Esophagus squamous epithelium (tissue), 5 donors: ENCODE data around the gene LTB4R. TPM values are rescaled to one million over a fixed set of nuclear protein-coding genes. Genes with fewer than 3 reads are reported as not detected.

Experiments
- DNase-seq: peaks from one replicate; lab custom pipeline; 2025; lab: John Stamatoyannopoulos, UW
- H3K27ac ChIP-seq, 4 donors: fragments of 200-600 bp; sonication (generic); one replicate each; pipeline ENCODE4 v1.5.1; 2016 to 2019; ENCODE audit warnings: mild to moderate bottlenecking in 1 of 4
- H3K27me3 ChIP-seq, 4 donors: fragments of 200-600 bp; sonication (generic); 1 replicate in 3 of 4; 2 replicates in 1 of 4; pipeline versions ENCODE4 v1.5.1 to v1.6.0; 2017 to 2021; ENCODE audit warnings: antibody characterized with exemption in 1 of 4
- H3K36me3 ChIP-seq, 3 donors: fragments of 200-600 bp; sonication (generic); one replicate each; pipeline ENCODE4 v1.5.1; 2016 to 2019
- H3K4me1 ChIP-seq, 3 donors: fragments of 200-600 bp; sonication (generic); one replicate each; pipeline ENCODE4 v1.5.1; 2017 to 2019
- H3K4me3 ChIP-seq, 4 donors: fragments of 200-600 bp; sonication (generic); 1 replicate in 3 of 4; 2 replicates in 1 of 4; pipeline ENCODE4 v1.5.1; 2016 to 2019; ENCODE audit warnings: mild to moderate bottlenecking in 2 of 4, moderate library complexity in 1 of 4
- H3K9me3 ChIP-seq, 3 donors: fragments of 200-600 bp; sonication (generic); one replicate each; pipeline ENCODE4 v1.5.1; 2016 to 2019
- POLR2A ChIP-seq, 4 donors: fragments of 450-650 bp; IDR thresholded peaks; one replicate each; pipeline ENCODE4 v1.6.1; 2017; ENCODE audit warnings: antibody characterized with exemption in 4 of 4, mild to moderate bottlenecking in 4 of 4, moderate library complexity in 3 of 4
- WGBS, 2 donors: methylation state at CpG; one replicate each; pipeline ENCODE4 v1.1.5; 2018; 5-methylcytosine and 5-hydroxymethylcytosine counted together
- intact Hi-C: fragments of 100-400 bp; cut with DNase I; formaldehyde crosslinking; loops from one replicate; pipeline ENCODE4 v1.15.0; 2022
- total RNA-seq, 4 donors: library from RNA; depleted of rRNA; stranded (reverse); fragments of >200 nt; gene quantifications; one replicate each; pipeline ENCODE4 v1.1.0, GENCODE V29; 2016
- TF ChIP-seq, protein P1 (sequence below), 6 experiments: fragments of 450-650 bp in 4 of 6; fragments of 200-600 bp in 2 of 6; sonication (generic) in 2 of 6; IDR thresholded peaks; one replicate each; pipeline ENCODE4 v1.5.1; 2016 to 2019; ENCODE audit warnings: antibody characterized with exemption in 6 of 6, mild to moderate bottlenecking in 4 of 6, moderate library complexity in 4 of 6
- donor health status: DM: yes; HTN: yes; CAD: no.

LTB4R gene
- total RNA-seq, 4 donors from 2014 or later = 47.9 to 99.9 (median 85.4) TPM

DNA sequence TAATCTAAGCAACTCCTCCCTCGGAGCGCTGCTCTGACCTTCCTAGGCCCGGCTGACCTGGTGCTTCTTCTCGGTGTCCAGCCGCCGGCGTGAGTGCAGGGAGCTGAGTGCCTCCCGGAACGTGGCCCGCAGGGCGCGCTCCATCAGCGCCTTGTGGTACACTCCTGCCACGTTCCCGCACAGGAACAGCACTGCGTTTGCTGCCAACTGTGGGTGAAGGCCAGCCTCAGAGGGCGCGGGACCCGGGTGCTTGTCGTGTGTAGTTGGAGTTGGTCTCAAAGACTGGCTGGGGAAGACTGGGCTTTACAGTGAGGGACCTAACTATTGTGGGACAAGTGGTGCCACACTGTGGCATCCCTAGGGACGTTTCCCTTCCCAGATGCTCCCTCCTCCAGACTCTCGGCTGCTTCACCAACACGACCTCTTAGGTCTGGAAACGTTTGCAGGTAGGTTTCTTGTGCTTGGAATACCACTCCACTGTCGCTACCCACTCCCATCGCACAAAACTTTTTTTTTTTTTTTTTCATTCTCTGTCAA is 20.5 kb downstream of the LTB4R start:
- DNase-seq = no peak
- Histone ChIP-seq H3K27me3 (peaks cover 0 to 39% (median 6%) of the 10 kb centered on the region in 4 donors), H3K4me3 (no peak overlapping the region), H3K36me3 (peaks cover 0 to 11% (median 0%) of the 10 kb centered on the region in 3 donors), H3K27ac (no peak overlapping the region), H3K9me3 (no peaks in the 10 kb centered on the region), H3K4me1 (peaks cover 22 to 85% (median 34%) of the 10 kb centered on the region in 3 donors)
- intact Hi-C loops = loop anchor here (5.0 kb wide), 1 partner anchor 101 kb away; no protein-coding TSS in a partner anchor
- WGBS, 2 donors = 25 to 44% methylated on average over 6 to 10 of the region's 26 CpGs
- TF ChIP-seq POLR2A (IDR thresholded peaks at IDR 0.05) = no peak
- TF ChIP-seq, protein P1, sequence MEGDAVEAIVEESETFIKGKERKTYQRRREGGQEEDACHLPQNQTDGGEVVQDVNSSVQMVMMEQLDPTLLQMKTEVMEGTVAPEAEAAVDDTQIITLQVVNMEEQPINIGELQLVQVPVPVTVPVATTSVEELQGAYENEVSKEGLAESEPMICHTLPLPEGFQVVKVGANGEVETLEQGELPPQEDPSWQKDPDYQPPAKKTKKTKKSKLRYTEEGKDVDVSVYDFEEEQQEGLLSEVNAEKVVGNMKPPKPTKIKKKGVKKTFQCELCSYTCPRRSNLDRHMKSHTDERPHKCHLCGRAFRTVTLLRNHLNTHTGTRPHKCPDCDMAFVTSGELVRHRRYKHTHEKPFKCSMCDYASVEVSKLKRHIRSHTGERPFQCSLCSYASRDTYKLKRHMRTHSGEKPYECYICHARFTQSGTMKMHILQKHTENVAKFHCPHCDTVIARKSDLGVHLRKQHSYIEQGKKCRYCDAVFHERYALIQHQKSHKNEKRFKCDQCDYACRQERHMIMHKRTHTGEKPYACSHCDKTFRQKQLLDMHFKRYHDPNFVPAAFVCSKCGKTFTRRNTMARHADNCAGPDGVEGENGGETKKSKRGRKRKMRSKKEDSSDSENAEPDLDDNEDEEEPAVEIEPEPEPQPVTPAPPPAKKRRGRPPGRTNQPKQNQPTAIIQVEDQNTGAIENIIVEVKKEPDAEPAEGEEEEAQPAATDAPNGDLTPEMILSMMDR (IDR thresholded peaks at IDR 0.05) = no peak

DNA sequence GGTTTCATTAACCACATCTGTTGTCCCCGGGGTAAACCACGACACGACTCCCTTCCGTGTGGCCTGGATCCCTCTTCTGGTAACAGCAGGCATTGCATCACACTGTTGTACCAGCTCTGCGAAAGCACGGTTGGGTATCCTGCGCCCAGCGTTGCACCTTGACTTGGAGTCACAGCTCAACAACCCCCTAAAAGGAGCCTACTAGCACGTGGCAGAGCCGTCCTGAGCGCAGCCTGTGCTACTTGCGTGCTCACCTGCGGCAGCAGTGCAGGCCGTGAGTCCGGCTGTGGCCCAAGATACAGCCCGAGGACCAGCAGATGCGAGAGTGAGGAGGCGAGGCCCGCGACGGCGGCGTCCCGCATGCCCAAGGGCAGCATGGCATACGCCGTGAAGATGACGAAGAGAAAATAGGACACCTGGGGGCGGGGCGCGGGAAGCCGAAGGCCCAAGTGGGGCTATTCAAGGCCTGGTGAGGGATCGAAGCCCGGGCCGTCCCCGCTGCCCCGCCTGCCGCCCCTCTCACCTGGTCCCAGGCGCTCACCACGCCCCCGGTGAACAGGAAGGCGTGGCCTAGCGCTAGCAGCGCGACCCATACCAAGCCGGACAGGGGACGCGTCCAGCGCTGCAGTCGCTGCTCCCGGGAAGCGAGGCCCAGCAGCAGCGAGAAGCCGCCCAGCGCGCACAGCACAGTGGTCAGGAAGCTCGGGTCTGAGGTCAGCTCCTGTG is 21.1 kb downstream of the LTB4R start:
- WGBS, 2 donors = 6 to 22% methylated on average over 18 to 39 of the region's 56 CpGs
- Histone ChIP-seq H3K36me3 (peaks cover 0 to 18% (median 0%) of the 10 kb centered on the region in 3 donors), H3K4me3 (peak overlapping the region; percentile 8 to 70 (median 34)), H3K27ac (peak overlapping the region in 2 of 4 donors; percentile 12 to 15), H3K9me3 (no peaks in the 10 kb centered on the region), H3K27me3 (peaks cover 0 to 39% (median 6%) of the 10 kb centered on the region in 4 donors), H3K4me1 (peaks cover 22 to 88% (median 34%) of the 10 kb centered on the region in 3 donors)
- intact Hi-C loops = loop anchor here (5.0 kb wide), 1 partner anchor 100 kb away; no protein-coding TSS in a partner anchor
- no peak for DNase-seq
- TF ChIP-seq, protein P1 (IDR thresholded peaks at IDR 0.05) = peak; percentile 61 to 85 (median 76)
- TF ChIP-seq POLR2A (IDR thresholded peaks at IDR 0.05) = no peak

DNA sequence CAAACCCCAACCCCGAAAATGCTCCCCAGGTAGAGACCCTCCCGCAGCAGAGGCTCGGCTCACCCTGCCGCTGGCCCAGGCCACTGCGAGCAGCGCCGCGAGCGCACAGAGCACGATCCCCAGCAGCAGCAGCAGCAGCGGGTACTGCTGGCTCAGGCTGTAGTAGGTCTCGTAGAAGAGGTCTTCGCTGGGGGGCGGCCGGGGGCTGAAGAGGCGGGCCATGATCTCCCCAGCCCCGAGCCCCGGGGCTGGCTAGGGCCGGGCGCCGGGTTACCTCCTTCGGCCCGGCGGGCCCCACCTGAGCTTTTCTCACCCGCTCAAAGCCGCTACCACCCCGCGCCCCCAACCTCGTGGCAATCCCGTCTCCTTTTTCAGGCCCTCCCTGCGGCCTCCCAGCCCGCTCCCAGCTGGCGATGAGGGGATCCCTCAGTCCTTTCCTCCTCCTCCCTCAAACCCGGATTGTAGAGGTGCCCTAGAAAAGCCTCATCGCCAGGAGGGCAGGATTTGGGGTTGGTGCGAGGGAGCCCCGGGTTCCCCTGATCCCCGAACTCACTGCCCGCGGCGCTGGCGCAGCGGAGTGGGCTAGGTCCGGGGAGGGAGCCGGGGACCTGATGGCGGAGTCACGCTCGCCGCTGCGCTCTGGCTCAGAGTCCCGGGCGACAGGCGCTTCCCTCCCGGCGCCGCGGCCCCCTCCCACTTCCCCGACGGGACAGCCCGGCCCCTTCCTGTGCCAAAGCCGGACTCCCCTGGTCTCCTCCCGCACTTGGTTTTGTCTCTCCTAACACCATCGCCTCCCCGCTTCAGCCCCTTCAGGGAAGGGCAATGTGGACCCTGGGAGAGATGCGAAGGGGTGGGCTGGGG is 23.4 kb downstream of the LTB4R start, which contains the start of gene ADCY4:
Gene ADCY4 (minus strand): TSS at position 641 of the 861 bp plus-strand sequence. CDS start 419 bp downstream, at position 222.
- TF ChIP-seq, protein P1 (IDR thresholded peaks at IDR 0.05) = no peak
- TF ChIP-seq POLR2A (IDR thresholded peaks at IDR 0.05) = peak in 1 of 4 donors; percentile 36
- H3K4me1 ChIP-seq = peaks cover 30 to 87% (median 47%) of the 10 kb centered on the region in 3 donors
- WGBS, 2 donors = 2 to 13% methylated on average over 19 to 23 of the region's 65 CpGs
- peaks cover 0 to 30% (median 0%) of the 10 kb centered on the region in 3 donors for H3K36me3 ChIP-seq
- H3K4me3 ChIP-seq = peak within 1 kb of the TSS; percentile 17 to 70 (median 50)
- no peak for DNase-seq
- H3K27ac ChIP-seq = peak within 1 kb of the TSS; percentile 36 to 88 (median 82)
- no peaks in the 10 kb centered on the region for H3K9me3 ChIP-seq
- peaks cover 0 to 39% (median 6%) of the 10 kb centered on the region in 4 donors for H3K27me3 ChIP-seq
- intact Hi-C loops = loop anchor here (5.0 kb wide), 1 partner anchor 98 kb away; no protein-coding TSS in a partner anchor

DNA sequence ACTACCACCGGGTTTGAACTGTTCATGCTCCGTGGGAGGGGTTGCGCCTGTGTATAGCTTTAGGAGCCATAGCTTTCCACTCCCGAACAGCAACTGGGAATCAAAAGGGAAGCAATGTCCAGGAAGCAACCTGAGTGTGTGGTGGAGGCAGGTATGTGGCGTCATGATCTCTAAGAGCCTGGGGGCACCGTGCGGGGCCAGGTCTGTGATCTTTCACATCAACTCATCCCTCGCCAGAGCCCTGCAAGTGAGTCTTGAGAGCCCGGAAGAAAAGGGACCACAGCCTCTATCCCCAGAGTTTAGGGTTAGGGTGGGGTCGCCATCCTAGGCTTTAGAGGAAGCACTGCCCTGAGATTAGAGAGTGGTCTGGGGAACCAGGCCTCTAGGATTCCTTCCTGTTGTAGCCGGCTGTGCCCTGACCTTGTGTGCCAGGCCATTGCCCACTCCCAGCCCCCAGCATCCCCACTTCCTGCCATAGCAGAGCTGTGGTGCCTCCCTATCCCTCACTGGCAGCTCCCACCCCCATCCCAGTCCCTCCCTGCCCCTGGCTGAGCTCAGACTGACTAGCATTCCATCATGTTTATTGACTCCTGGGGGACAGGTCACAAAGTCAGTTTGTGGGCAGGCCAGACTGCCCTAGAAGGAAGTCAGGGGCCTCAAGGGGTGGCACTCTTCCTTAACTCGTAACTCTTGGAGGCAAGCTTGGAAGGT is 24.3 kb downstream of the LTB4R start:
- TF ChIP-seq POLR2A (IDR thresholded peaks at IDR 0.05) = no peak
- TF ChIP-seq, protein P1 (IDR thresholded peaks at IDR 0.05) = no peak
- H3K9me3 ChIP-seq = no peaks in the 10 kb centered on the region
- peak overlapping the region in 3 of 4 donors; percentile 80 to 88 (median 83) for H3K27ac ChIP-seq
- H3K27me3 ChIP-seq = peaks cover 0 to 39% (median 6%) of the 10 kb centered on the region in 4 donors
- H3K4me3 ChIP-seq = peak overlapping the region in 3 of 4 donors; percentile 48 to 70 (median 52)
- 33 to 79% methylated on average over 2 to 11 of the region's 12 CpGs for WGBS, 2 donors
- intact Hi-C loops = no loop called here
- H3K36me3 ChIP-seq = peaks cover 0 to 30% (median 0%) of the 10 kb centered on the region in 3 donors
- no peak for DNase-seq
- H3K4me1 ChIP-seq = peaks cover 30 to 87% (median 47%) of the 10 kb centered on the region in 3 donors
